T-cell (primary cell): ENCODE measurements around the gene TRPM6. TPM values are rescaled to one million over a fixed set of nuclear protein-coding genes. Genes with fewer than 3 reads are reported as not detected.

Source experiments
- ATAC-seq, 4 experiments: fragments of 200-7000 bp in 3 of 4; fragments of 150-1000 bp in 1 of 4; cut with Tn5 transposase; replicated peaks in 1 of 4; 1 replicate in 3 of 4; 2 replicates in 1 of 4; pipeline ENCODE4 v1.10.0; 2021; ENCODE audit warnings: moderate library complexity in 3 of 4, mild to moderate bottlenecking in 2 of 4, moderate number of reproducible peaks in 1 of 4
- CTCF ChIA-PET, 2 donors: fragments of 300-600 bp; sonication (Branson Sonifier 250); formaldehyde crosslinking; loops; one replicate each; lab custom pipeline; 2022; ENCODE audit warnings: antibody characterized with exemption in 2 of 2; lab: Charles Lee
- POLR2A ChIA-PET, 2 donors: fragments of 300-600 bp; sonication (Branson Sonifier 250); formaldehyde crosslinking; loops; one replicate each; lab custom pipeline; 2022; ENCODE audit warnings: antibody characterized with exemption in 2 of 2; lab: Charles Lee
- DNase-seq, 35 experiments: peaks; one replicate each; pipeline versions ENCODE4 v3.0.0 to v3.0.0-alpha.2; 2013 to 2023
- H3K27ac ChIP-seq: one replicate; pipeline ENCODE4 v1.5.1; 2013; ENCODE audit warnings: low read length
- H3K27me3 ChIP-seq, 2 experiments: replicated peaks in 1 of 2; 1 replicate in 1 of 2; 2 replicates in 1 of 2; pipeline versions ENCODE4 v1.6.1 to v1.7.0; 2013; ENCODE audit warnings: low read length in 1 of 2, mixed read lengths in 1 of 2; ENCODE audit not compliant: control insufficient read depth in 2 of 2, insufficient read depth in 2 of 2; ENCODE audit errors: extremely low read depth in 1 of 2
- H3K36me3 ChIP-seq, 2 donors: 1 replicate in 1 of 2; 2 replicates in 1 of 2; pipeline versions ENCODE4 v1.6.1 to v1.7.0; 2013; ENCODE audit warnings: low read length in 1 of 2; ENCODE audit not compliant: control insufficient read depth in 2 of 2, insufficient read depth in 1 of 2; ENCODE audit errors: extremely low read depth in 1 of 2
- H3K4me1 ChIP-seq, 2 experiments: 1 replicate in 1 of 2; 2 replicates in 1 of 2; pipeline versions ENCODE4 v1.6.1 to v1.7.0; 2013; ENCODE audit warnings: low read length in 2 of 2, mixed read lengths in 1 of 2; ENCODE audit not compliant: insufficient read depth in 2 of 2, control insufficient read depth in 1 of 2; ENCODE audit errors: extremely low read depth in 1 of 2
- H3K4me3 ChIP-seq, 2 donors: 1 replicate in 1 of 2; 2 replicates in 1 of 2; pipeline versions ENCODE4 v1.5.1 to v1.7.0; 2013; ENCODE audit warnings: mild to moderate bottlenecking in 2 of 2, low read length in 1 of 2, moderate library complexity in 1 of 2; ENCODE audit not compliant: control insufficient read depth in 1 of 2; ENCODE audit errors: extremely low read depth in 1 of 2
- H3K9me3 ChIP-seq: 2 replicates; pipeline ENCODE4 v1.7.0; 2013
- H3K27ac Mint-ChIP-seq, 2 donors: one replicate each; pipeline ENCODE4 v1.8.0; 2020 to 2021; ENCODE audit warnings: mild to moderate bottlenecking in 2 of 2, mixed read lengths in 2 of 2
- H3K27me3 Mint-ChIP-seq, 2 donors: one replicate each; pipeline ENCODE4 v1.8.0; 2021 to 2022; ENCODE audit warnings: mixed read lengths in 2 of 2
- H3K36me3 Mint-ChIP-seq: one replicate; pipeline ENCODE4 v1.8.0; 2021; ENCODE audit warnings: mixed read lengths
- H3K4me1 Mint-ChIP-seq, 3 donors: one replicate each; pipeline ENCODE4 v1.8.0; 2020 to 2022; ENCODE audit warnings: mixed read lengths in 3 of 3, mild to moderate bottlenecking in 1 of 3
- H3K4me3 Mint-ChIP-seq, 3 donors: one replicate each; pipeline ENCODE4 v1.8.0; 2020 to 2022; ENCODE audit warnings: mild to moderate bottlenecking in 3 of 3, mixed read lengths in 3 of 3, moderate library complexity in 3 of 3
- H3K9me3 Mint-ChIP-seq, 3 donors: one replicate each; pipeline ENCODE4 v1.8.0; 2020 to 2022; ENCODE audit warnings: mixed read lengths in 3 of 3
- WGBS: methylation state at CpG from one replicate; pipeline ENCODE4 v1.1.5; 2013; ENCODE audit warnings: missing lambda C conversion rate; ENCODE audit not compliant: insufficient coverage; 5-methylcytosine and 5-hydroxymethylcytosine counted together
- total RNA-seq, 35 experiments: library from RNA in 6 of 35; stranded (reverse) in 6 of 35; fragments of 120-200 nt in 1 of 35; gene quantifications; one replicate each; pipeline versions ENCODE4 v1.2.1 to v1.2.4 and lab custom pipeline; 2013 to 2026

The TRPM6 gene
- total RNA-seq, 5 donors from 2014 or later (not counting 1 experiment from before 2014, with no cell fraction given): not detected

GRCh38 chr9:74728176-74728575 lies 159.5 kb downstream of the TRPM6 start:
- no peaks in the 10 kb centered on the region for H3K9me3 ChIP-seq
- POLR2A ChIA-PET: no interaction called here
- peaks cover 3 to 12% of the 10 kb centered on the region in 2 donors for H3K27me3 Mint-ChIP-seq
- H3K4me1 ChIP-seq: no peaks in the 10 kb centered on the region
- DNase-seq (no peak), ATAC-seq (no peak)
- H3K27me3 ChIP-seq: peaks cover 0 to 4% of the 10 kb centered on the region in 2 experiments
- no peaks in the 10 kb centered on the region for H3K36me3 Mint-ChIP-seq
- H3K4me3 Mint-ChIP-seq: no peak overlapping the region
- no peaks in the 10 kb centered on the region for H3K4me1 Mint-ChIP-seq
- CTCF ChIA-PET: interaction anchor here in 1 of 2 donors (0.6 kb wide), 1 partner anchor 48 kb away, joined by 3 read pairs; no protein-coding TSS in a partner anchor
- H3K4me3 ChIP-seq: no peak overlapping the region
- WGBS: no CpG with 5 or more reads among the region's 7 CpGs
- no peak overlapping the region for H3K27ac ChIP-seq
- H3K27ac Mint-ChIP-seq: no peak overlapping the region
- no peaks in the 10 kb centered on the region for H3K9me3 Mint-ChIP-seq
- no peaks in the 10 kb centered on the region for H3K36me3 ChIP-seq

DNA sequence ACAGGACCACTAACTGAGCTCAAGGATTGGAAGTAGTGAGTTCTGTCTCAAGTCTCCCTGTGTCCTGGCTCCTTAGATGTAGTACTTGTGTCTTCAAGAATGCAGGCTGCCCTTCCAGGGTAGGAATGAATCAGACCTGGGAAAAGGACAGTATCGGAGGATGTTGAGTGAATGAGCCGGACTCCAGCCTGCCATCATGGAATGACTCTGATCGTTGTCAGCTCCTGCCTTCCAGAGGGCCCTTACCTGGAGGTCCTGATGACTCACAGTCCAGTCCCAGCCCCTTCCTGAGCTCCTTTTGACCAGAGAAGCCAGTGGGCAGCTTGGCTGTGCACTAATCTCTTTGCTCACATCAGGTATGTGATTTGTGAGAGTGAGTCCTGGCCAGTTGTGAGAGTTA lies 161.1 kb downstream of the TRPM6 start:
- Histone ChIP-seq H3K4me1 (no peaks in the 10 kb centered on the region), H3K9me3 (no peaks in the 10 kb centered on the region), H3K27me3 (peaks cover 2 to 4% of the 10 kb centered on the region in 2 experiments), H3K36me3 (no peaks in the 10 kb centered on the region), H3K27ac (no peak overlapping the region), H3K4me3 (no peak overlapping the region)
- no peak for ATAC-seq
- H3K27me3 Mint-ChIP-seq: peaks cover 3 to 12% of the 10 kb centered on the region in 2 donors
- no peak overlapping the region for H3K27ac Mint-ChIP-seq
- no peaks in the 10 kb centered on the region for H3K4me1 Mint-ChIP-seq
- no peaks in the 10 kb centered on the region for H3K36me3 Mint-ChIP-seq
- ChIA-PET CTCF (no interaction called here), POLR2A (no interaction called here)
- 98% methylated on average over 3 of the region's 3 CpGs for WGBS
- DNase-seq: no peak
- H3K4me3 Mint-ChIP-seq: no peak overlapping the region
- no peaks in the 10 kb centered on the region for H3K9me3 Mint-ChIP-seq

DNA sequence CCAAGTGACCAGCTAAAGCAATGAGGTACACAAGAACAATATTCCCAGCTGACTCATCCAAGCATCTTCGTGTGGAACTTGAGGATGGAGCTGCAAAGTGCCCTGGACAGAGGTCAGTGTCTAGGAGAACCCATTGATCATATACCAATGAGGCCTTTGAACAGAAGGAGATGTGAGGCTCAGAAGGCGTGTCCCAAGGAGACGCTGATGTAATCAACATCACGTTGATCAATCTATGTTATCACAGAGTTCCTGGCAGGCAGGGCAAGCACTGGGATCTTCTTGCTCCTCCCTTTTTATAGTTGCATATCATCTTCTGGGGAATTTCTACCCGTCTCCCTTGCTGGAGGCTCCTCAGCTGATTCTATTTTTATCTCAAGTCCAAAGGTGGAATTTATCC lies 163.4 kb downstream of the TRPM6 start:
- Mint-ChIP-seq H3K36me3 (no peaks in the 10 kb centered on the region), H3K27me3 (peaks cover 3 to 12% of the 10 kb centered on the region in 2 donors), H3K4me3 (no peak overlapping the region), H3K27ac (no peak overlapping the region), H3K9me3 (no peaks in the 10 kb centered on the region), H3K4me1 (no peaks in the 10 kb centered on the region)
- no peaks in the 10 kb centered on the region for H3K9me3 ChIP-seq
- H3K4me3 ChIP-seq: no peak overlapping the region
- no peak overlapping the region for H3K27ac ChIP-seq
- ChIA-PET POLR2A (interaction anchor here in 1 of 2 donors (0.6 kb wide), 1 partner anchor 298 kb away, joined by 4 read pairs; no protein-coding TSS in a partner anchor), CTCF (interaction anchor here in 1 of 2 donors (0.7 kb wide), 1 partner anchor 46 kb away, joined by 3 read pairs; no protein-coding TSS in a partner anchor)
- no peaks in the 10 kb centered on the region for H3K36me3 ChIP-seq
- DNase-seq: no peak
- ATAC-seq: no peak
- 79% methylated on average over 2 of the region's 5 CpGs for WGBS
- peaks cover 2 to 4% of the 10 kb centered on the region in 2 experiments for H3K27me3 ChIP-seq
- no peaks in the 10 kb centered on the region for H3K4me1 ChIP-seq

DNA sequence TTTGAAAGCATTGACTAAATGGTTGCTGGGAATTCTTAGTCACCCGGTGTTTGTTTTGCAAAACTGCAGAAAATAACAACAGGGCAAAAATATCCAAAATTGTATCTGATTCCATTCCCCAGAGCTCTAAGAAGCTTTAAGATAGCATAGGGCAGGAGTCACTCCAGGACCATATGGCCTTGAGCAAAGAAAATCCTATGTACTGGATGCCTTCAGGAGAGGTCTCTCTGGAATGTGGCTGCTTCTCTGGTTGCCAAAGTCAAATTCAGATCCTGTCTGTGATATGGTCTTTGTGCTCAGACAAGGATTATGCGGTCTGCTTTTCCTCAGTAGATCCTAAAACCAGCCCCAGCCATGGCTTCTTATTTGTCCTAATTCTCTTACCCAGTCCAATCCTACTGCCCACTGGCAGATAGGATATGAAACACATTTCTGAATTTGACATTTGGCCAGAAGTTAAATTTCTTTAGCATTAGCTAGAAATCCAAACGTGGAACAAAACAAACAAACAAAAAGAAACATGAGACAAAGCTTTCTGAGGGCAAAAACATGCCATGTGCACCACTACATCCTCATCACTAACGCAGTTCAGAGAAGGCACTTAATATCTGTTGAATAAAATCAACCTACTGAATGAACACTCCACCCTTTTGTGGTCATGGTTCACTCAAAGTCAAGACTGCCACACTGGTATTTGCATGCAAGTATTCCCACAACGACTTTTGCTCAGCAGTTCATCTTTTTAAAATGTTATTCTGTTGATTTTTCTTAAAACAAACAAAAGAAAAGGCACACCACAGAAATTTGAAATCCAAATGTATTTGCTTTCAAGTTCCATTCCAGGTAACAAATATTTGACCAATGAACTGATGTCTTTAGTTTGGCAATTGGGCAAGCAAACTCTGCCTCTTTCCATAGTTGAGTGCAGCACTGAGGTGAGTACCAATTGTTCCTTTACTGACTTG lies 165.7 kb downstream of the TRPM6 start:
- 38% methylated on average over 2 of the region's 5 CpGs for WGBS
- Histone ChIP-seq H3K4me3 (no peak overlapping the region), H3K27ac (no peak overlapping the region), H3K36me3 (no peaks in the 10 kb centered on the region), H3K9me3 (no peaks in the 10 kb centered on the region), H3K27me3 (peaks cover 2 to 4% of the 10 kb centered on the region in 2 experiments), H3K4me1 (no peaks in the 10 kb centered on the region)
- POLR2A ChIA-PET: no interaction called here
- H3K9me3 Mint-ChIP-seq: no peaks in the 10 kb centered on the region
- no peaks in the 10 kb centered on the region for H3K36me3 Mint-ChIP-seq
- peaks cover 4 to 9% of the 10 kb centered on the region in 2 donors for H3K27me3 Mint-ChIP-seq
- H3K27ac Mint-ChIP-seq: no peak overlapping the region
- DNase-seq (no peak), ATAC-seq (no peak)
- no peak overlapping the region for H3K4me3 Mint-ChIP-seq
- no peaks in the 10 kb centered on the region for H3K4me1 Mint-ChIP-seq
- CTCF ChIA-PET: interaction anchor here in 1 of 2 donors (0.5 to 0.6 kb wide), 2 partner anchors 14 to 353 kb away, joined by 3 to 7 read pairs; no protein-coding TSS in a partner anchor

GRCh38 chr9:74719306-74719705 lies 168.4 kb downstream of the TRPM6 start:
- ATAC-seq (no peak), DNase-seq (no peak)
- Mint-ChIP-seq H3K4me1 (no peaks in the 10 kb centered on the region), H3K36me3 (no peaks in the 10 kb centered on the region), H3K9me3 (no peaks in the 10 kb centered on the region), H3K27me3 (peaks cover 1 to 5% of the 10 kb centered on the region in 2 donors), H3K4me3 (no peak overlapping the region), H3K27ac (no peak overlapping the region)
- Histone ChIP-seq H3K4me3 (no peak overlapping the region), H3K27me3 (peaks cover 0 to 2% of the 10 kb centered on the region in 2 experiments), H3K4me1 (no peaks in the 10 kb centered on the region), H3K9me3 (no peaks in the 10 kb centered on the region), H3K27ac (no peak overlapping the region), H3K36me3 (no peaks in the 10 kb centered on the region)
- CTCF ChIA-PET: no interaction called here
- WGBS: no CpG with 5 or more reads among the region's 1 CpG
- POLR2A ChIA-PET: no interaction called here

- Histone ChIP-seq H3K27me3 (peaks cover 0 to 2% of the 10 kb centered on the region in 2 experiments), H3K4me3 (no peak overlapping the region), H3K9me3 (no peaks in the 10 kb centered on the region), H3K36me3 (no peaks in the 10 kb centered on the region), H3K4me1 (no peaks in the 10 kb centered on the region), H3K27ac (no peak overlapping the region)
- H3K27ac Mint-ChIP-seq: no peak overlapping the region
- no peaks in the 10 kb centered on the region for H3K9me3 Mint-ChIP-seq
- H3K4me3 Mint-ChIP-seq: no peak overlapping the region
- H3K4me1 Mint-ChIP-seq: no peaks in the 10 kb centered on the region
- ChIA-PET CTCF (no interaction called here), POLR2A (no interaction called here)
- DNase-seq: no peak
- ATAC-seq: no peak
- peaks cover 1 to 5% of the 10 kb centered on the region in 2 donors for H3K27me3 Mint-ChIP-seq
- H3K36me3 Mint-ChIP-seq: no peaks in the 10 kb centered on the region
- WGBS: 83% methylated on average over 1 of the region's 2 CpGs
These were observed 169.0 kb downstream of the TRPM6 start for GRCh38 chr9:74718709-74719108.
